Measurements from ENCODE around the gene HSPA1B.
"Not testable (repeated sequence)": the region's sequence is repeated elsewhere in the genome, so short reads cannot be mapped to it uniquely, and the experiment has no call there.

HSPA1B gene

DNA sequence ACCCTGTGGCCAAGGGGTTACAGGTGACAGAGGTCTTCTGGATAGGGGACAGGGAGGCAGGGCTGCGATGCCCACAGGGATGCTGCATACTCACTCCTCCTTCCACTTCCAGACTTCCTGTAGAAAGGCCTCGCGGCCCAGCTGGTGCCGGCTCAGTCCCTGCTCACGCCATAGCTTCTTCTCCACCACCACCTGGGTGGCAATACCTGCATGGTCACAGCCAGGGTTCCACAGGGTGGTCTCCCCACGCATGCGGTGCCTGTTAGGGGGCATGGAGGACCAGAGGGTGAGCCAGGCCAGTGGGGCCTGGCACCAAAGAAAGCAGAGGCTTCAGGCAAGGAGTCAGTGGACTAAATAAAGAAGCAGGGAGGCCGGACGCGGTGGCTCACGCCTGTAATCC, 42.1 kb upstream of the HSPA1B start:
- POLR2A ChIA-PET: interaction anchor here (1.1 to 2.1 kb wide), 3 partner anchors 10 to 42 kb away, joined by 3 to 6 read pairs (median 6); partner anchors contain the start of genes HSPA1B, LSM2 and VARS1
- TF ChIP-seq BHLHE40 (IDR thresholded peaks at IDR 0.05; ENCODE audit: borderline replicate concordance) (no peak), ARNT (IDR thresholded peaks at IDR 0.05) (no peak), PKNOX1 (IDR thresholded peaks at IDR 0.05) (no peak), ZNF384 (IDR thresholded peaks at IDR 0.05) (no peak)
- CTCF ChIA-PET: no interaction called here
- DNase-seq (ENCODE audit: extremely low spot score): no peak

DNA sequence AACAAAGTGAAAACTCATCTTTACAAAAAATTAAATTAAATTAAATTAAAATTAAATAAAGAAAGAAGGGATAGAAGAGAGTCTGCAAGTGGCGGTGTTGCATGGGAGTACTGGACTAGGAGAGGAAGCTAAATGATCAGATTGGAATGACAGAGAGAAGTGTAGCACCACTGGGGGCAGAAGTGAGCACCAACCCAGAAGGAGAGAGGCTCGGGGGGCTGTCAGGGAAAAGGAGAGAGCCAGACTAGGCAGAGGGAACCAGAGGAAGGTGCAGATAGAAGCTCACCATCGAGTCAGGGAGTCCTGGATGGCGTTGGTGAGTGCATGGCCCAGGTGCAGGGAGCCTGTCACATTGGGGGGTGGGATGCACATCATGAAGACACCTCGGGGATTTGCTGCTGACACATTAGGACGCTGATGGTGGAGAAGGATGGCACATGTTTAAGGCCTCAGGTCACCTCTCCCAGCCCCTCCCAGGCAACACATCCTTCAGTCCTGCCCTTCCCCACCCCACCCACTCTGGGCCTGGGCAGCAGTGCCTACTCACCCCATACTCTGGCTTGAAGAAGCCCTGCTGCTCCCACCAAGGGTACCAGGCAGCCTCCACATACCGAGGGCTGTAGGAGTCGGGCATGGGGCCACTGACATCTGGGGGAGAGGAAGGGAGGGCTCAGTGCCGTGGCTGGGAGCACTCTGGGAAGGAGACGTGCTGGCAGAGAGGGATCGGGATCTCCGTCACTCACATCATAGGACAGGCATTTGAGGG, 36.0 kb upstream of the HSPA1B start:
- POLR2A ChIA-PET: interaction anchor here (0.6 to 2.2 kb wide), 10 partner anchors 10 to 249 kb away, joined by 3 to 15 read pairs (median 4); partner anchors contain the start of genes ABHD16A, CLIC1, DDX39B and HSPA1A
- CTCF ChIA-PET: interaction anchor here (0.5 to 1.9 kb wide), 15 partner anchors 11 to 420 kb away, joined by 3 to 15 read pairs (median 4); partner anchors contain the start of genes HSPA1A, HSPA1L, LSM2 and MSH5
- DNase-seq (ENCODE audit: extremely low spot score): peak; percentile 81
- TF ChIP-seq CTBP1 (IDR thresholded peaks at IDR 0.05; ENCODE audit: borderline replicate concordance) (no peak), HDGF (IDR thresholded peaks at IDR 0.05; ENCODE audit: borderline replicate concordance) (0 out of 2 replicates have a peak, but pooled peaks have one; percentile 44), BHLHE40 (IDR thresholded peaks at IDR 0.05; ENCODE audit: borderline replicate concordance) (no peak), PKNOX1 (IDR thresholded peaks at IDR 0.05) (peak; percentile 60; the same call in 1 of the 2 replicates)

GRCh38 chr6:31792090-31792374, 35.5 kb upstream of the HSPA1B start:
- DNase-seq (ENCODE audit: extremely low spot score): no peak
- ChIA-PET POLR2A (interaction anchor here (0.6 to 2.2 kb wide), 7 partner anchors 14 to 89 kb away, joined by 3 to 15 read pairs (median 5); partner anchors contain the start of genes ABHD16A, CLIC1, HSPA1A and HSPA1B), CTCF (interaction anchor here (0.6 to 1.9 kb wide), 7 partner anchors 11 to 420 kb away, joined by 3 to 15 read pairs (median 5); partner anchors contain the start of genes HSPA1A, HSPA1L, LSM2 and VWA7)
- no peak for TF ChIP-seq CTBP1 (IDR thresholded peaks at IDR 0.05; ENCODE audit: borderline replicate concordance)
- TF ChIP-seq TARDBP (IDR thresholded peaks at IDR 0.05): no peak
- no peak for TF ChIP-seq FOXK2 (IDR thresholded peaks at IDR 0.05)
- no peak for TF ChIP-seq ZNF384 (IDR thresholded peaks at IDR 0.05)
- no peak for TF ChIP-seq BHLHE40 (IDR thresholded peaks at IDR 0.05; ENCODE audit: borderline replicate concordance)

- POLR2A ChIA-PET: interaction anchor here (0.6 to 2.2 kb wide), 3 partner anchors 14 to 57 kb away, joined by 3 to 15 read pairs (median 5); partner anchors contain the start of genes CLIC1 and LSM2
- no peak for DNase-seq (ENCODE audit: extremely low spot score)
- CTCF ChIA-PET: no interaction called here
- TF ChIP-seq BHLHE40 (IDR thresholded peaks at IDR 0.05; ENCODE audit: borderline replicate concordance) (no peak), NFRKB (IDR thresholded peaks at IDR 0.05) (no peak), ARNT (IDR thresholded peaks at IDR 0.05) (no peak), FOXM1 (IDR thresholded peaks at IDR 0.05; ENCODE audit: borderline replicate concordance) (no peak), PKNOX1 (IDR thresholded peaks at IDR 0.05) (no peak), LEF1 (IDR thresholded peaks at IDR 0.05; ENCODE audit: borderline replicate concordance) (no peak), SUZ12 (IDR thresholded peaks at IDR 0.05) (no peak), FOXK2 (IDR thresholded peaks at IDR 0.05) (no peak), L3MBTL2 (conservative IDR thresholded peaks at IDR 0.05) (no peak), FOXA1 (IDR thresholded peaks at IDR 0.05) (no peak), ZNF384 (IDR thresholded peaks at IDR 0.05) (no peak), TARDBP (IDR thresholded peaks at IDR 0.05) (no peak), HDGF (IDR thresholded peaks at IDR 0.05; ENCODE audit: borderline replicate concordance) (no peak), CTBP1 (IDR thresholded peaks at IDR 0.05; ENCODE audit: borderline replicate concordance) (no peak), ELF4 (IDR thresholded peaks at IDR 0.05) (no peak), SP1 (IDR thresholded peaks at IDR 0.05) (no peak)
These were observed 34.8 kb upstream of the HSPA1B start for GRCh38 chr6:31792761-31793171.

DNA sequence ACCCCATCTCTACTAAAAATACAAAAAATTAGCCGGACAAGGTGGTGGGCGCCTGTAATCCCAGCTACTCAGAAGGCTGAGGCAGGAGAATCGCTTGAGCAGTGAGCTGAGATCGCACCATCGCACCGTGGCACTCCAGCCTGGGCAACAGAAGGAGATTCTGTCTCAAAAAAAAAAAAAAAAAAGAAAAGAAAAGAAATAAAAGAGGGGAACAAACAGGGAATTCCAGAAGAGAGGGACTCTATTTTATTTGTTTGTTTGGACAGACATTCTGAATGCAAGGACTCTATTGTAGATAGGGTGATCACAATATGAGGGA, 33.7 kb upstream of the HSPA1B start:
- POLR2A ChIA-PET; DNase-seq (ENCODE audit: extremely low spot score): not testable (repeated sequence)
- CTCF ChIA-PET: interaction anchor here (1.7 kb wide), 1 partner anchor 13 kb away, joined by 5 read pairs; the partner anchor contains the start of gene LSM2

DNA sequence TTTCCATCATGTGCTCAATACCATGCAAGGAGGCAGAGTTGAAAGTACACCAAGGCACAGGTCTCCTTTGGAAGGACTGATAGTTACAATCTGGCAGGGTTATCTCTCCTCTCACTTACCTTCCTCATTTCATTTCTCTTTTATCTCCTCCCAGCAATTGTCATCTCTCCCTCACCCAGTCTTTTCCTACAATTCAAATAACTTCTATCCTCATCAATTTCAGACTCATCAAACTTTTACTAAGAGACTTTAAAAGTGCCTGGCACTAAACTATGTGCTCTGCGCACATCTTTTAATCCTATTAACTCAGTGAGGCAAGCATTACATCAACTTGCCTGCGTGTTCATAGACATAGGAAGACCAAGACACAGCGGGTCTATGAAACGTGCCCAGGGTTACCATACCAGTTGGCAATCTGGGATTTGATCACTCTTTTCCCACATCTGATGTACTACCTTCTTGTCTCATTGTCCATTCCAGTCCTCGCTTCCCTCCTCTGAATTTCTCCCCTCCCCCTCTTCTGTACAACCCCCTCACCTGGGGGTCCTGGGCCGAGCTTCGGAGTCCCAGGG, 33.2 kb upstream of the HSPA1B start:
- TF ChIP-seq LEF1 (IDR thresholded peaks at IDR 0.05; ENCODE audit: borderline replicate concordance) (no peak), PKNOX1 (IDR thresholded peaks at IDR 0.05) (no peak), L3MBTL2 (conservative IDR thresholded peaks at IDR 0.05) (no peak; the same call in 1 of the 2 replicates), BHLHE40 (IDR thresholded peaks at IDR 0.05; ENCODE audit: borderline replicate concordance) (no peak), SUZ12 (IDR thresholded peaks at IDR 0.05) (no peak), SP1 (IDR thresholded peaks at IDR 0.05) (no peak)
- CTCF ChIA-PET: interaction anchor here (1.7 kb wide), 1 partner anchor 13 kb away, joined by 5 read pairs; the partner anchor contains the start of gene LSM2
- POLR2A ChIA-PET: interaction anchor here (0.7 to 5.6 kb wide), 14 partner anchors 9 to 134 kb away, joined by 3 to 77 read pairs (median 8); partner anchors contain the start of genes C6orf47, DDAH2, HSPA1A and HSPA1B
- peak; percentile 17 for DNase-seq (ENCODE audit: extremely low spot score)
